Liver (tissue), 9 donors: ENCODE results near the gene MKI67. TPM values are rescaled to one million over a fixed set of nuclear protein-coding genes. Genes with fewer than 3 reads are reported as not detected.

Experiments
- DNase-seq: peaks from one replicate; pipeline ENCODE4 v3.0.0-alpha.2; 2017; ENCODE audit warnings: low spot score
- H3K27ac ChIP-seq, 2 donors: one replicate each; pipeline ENCODE4 v1.7.0; 2013; ENCODE audit warnings: inconsistent platforms in 2 of 2, low read length in 2 of 2, control low read depth in 1 of 2, low read depth in 1 of 2, mild to moderate bottlenecking in 1 of 2
- H3K27me3 ChIP-seq, 4 donors: one replicate each; pipeline versions ENCODE4 v1.6.1 to v1.7.0; 2013; ENCODE audit warnings: low read length in 3 of 4, inconsistent platforms in 1 of 4, mild to moderate bottlenecking in 1 of 4, moderate library complexity in 1 of 4; ENCODE audit not compliant: control insufficient read depth in 4 of 4, insufficient read depth in 4 of 4
- H3K36me3 ChIP-seq, 4 donors: one replicate each; pipeline versions ENCODE4 v1.6.1 to v1.7.0; 2013; ENCODE audit warnings: low read length in 3 of 4, mild to moderate bottlenecking in 3 of 4, low read depth in 1 of 4, moderate library complexity in 1 of 4; ENCODE audit not compliant: control insufficient read depth in 4 of 4, insufficient read depth in 3 of 4
- H3K4me1 ChIP-seq, 4 donors: one replicate each; pipeline versions ENCODE4 v1.6.1 to v1.7.0; 2013; ENCODE audit warnings: low read length in 3 of 4, mild to moderate bottlenecking in 3 of 4, moderate library complexity in 1 of 4; ENCODE audit not compliant: control insufficient read depth in 4 of 4, insufficient read depth in 4 of 4
- H3K4me3 ChIP-seq, 3 donors: one replicate each; pipeline versions ENCODE4 v1.6.1 to v1.7.0; 2013; ENCODE audit warnings: low read length in 3 of 3, control low read depth in 1 of 3, low read depth in 1 of 3, mild to moderate bottlenecking in 1 of 3
- H3K9ac ChIP-seq, 2 donors: one replicate each; pipeline ENCODE4 v1.7.0; 2013; ENCODE audit warnings: low read length in 2 of 2, mild to moderate bottlenecking in 2 of 2, moderate library complexity in 2 of 2, control low read depth in 1 of 2, low read depth in 1 of 2
- H3K9me3 ChIP-seq, 4 donors: one replicate each; pipeline versions ENCODE4 v1.6.1 to v1.7.0; 2013; ENCODE audit warnings: low read length in 3 of 4; ENCODE audit not compliant: control insufficient read depth in 4 of 4
- ATF3 ChIP-seq: IDR thresholded peaks from 2 replicates; pipeline ENCODE4 v1.6.1; 2016; ENCODE audit warnings: antibody characterized with exemption
- EGR1 ChIP-seq, 2 donors: IDR thresholded peaks; 2 replicates each; pipeline ENCODE4 v1.6.1; 2016 to 2018; ENCODE audit warnings: antibody characterized with exemption in 2 of 2, low read depth in 2 of 2
- FOXA1 ChIP-seq: IDR thresholded peaks from 2 replicates; pipeline ENCODE4 v1.6.1; 2016; ENCODE audit warnings: antibody characterized with exemption
- FOXA2 ChIP-seq: IDR thresholded peaks from 2 replicates; pipeline ENCODE4 v1.6.1; 2016; ENCODE audit warnings: antibody characterized with exemption
- GABPA ChIP-seq, 2 donors: IDR thresholded peaks in 1 of 2; conservative IDR thresholded peaks in 1 of 2; 2 replicates each; pipeline ENCODE4 v1.6.1; 2016; ENCODE audit warnings: antibody characterized with exemption in 2 of 2, mild to moderate bottlenecking in 1 of 2, moderate library complexity in 1 of 2
- JUND ChIP-seq, 2 donors: IDR thresholded peaks; 2 replicates each; pipeline ENCODE4 v1.6.1; 2016; ENCODE audit warnings: antibody characterized with exemption in 2 of 2
- MAX ChIP-seq: IDR thresholded peaks from 2 replicates; pipeline ENCODE4 v1.6.1; 2016; ENCODE audit warnings: antibody characterized with exemption
- NR2F2 ChIP-seq: IDR thresholded peaks from 2 replicates; pipeline ENCODE4 v1.6.1; 2016; ENCODE audit warnings: antibody characterized with exemption
- RAD21 ChIP-seq, 2 donors: IDR thresholded peaks; 2 replicates each; pipeline ENCODE4 v1.6.1; 2016; ENCODE audit warnings: antibody characterized with exemption in 2 of 2, mild to moderate bottlenecking in 2 of 2
- REST ChIP-seq: IDR thresholded peaks from 2 replicates; pipeline ENCODE4 v1.6.1; 2016; ENCODE audit warnings: antibody characterized with exemption, mild to moderate bottlenecking
- RXRA ChIP-seq, 2 donors: IDR thresholded peaks; 2 replicates each; pipeline ENCODE4 v1.6.1; 2017 to 2018; ENCODE audit warnings: antibody characterized with exemption in 2 of 2, mild to moderate bottlenecking in 1 of 2
- TAF1 ChIP-seq: conservative IDR thresholded peaks from 2 replicates; pipeline ENCODE4 v1.6.1; 2016; ENCODE audit warnings: antibody characterized with exemption, mild to moderate bottlenecking
- YY1 ChIP-seq: IDR thresholded peaks from 2 replicates; pipeline ENCODE4 v1.6.1; 2016; ENCODE audit warnings: antibody characterized with exemption, mild to moderate bottlenecking
- ZBTB33 ChIP-seq: IDR thresholded peaks from 2 replicates; pipeline ENCODE4 v1.6.1; 2016; ENCODE audit warnings: antibody characterized with exemption
- WGBS: extraction: QIAGEN DNeasy Blood & Tissue Kit; methylation state at CpG from one replicate; pipeline ENCODE4 v1.1.7; 2013; 5-methylcytosine and 5-hydroxymethylcytosine counted together
- polyA plus RNA-seq, 2 donors: library from polyadenylated mRNA; stranded (reverse) in 1 of 2; unstranded in 1 of 2; fragments of 200-250 nt in 1 of 2; fragments of >200 nt in 1 of 2; fragmentation: Nextera tagmentation in 1 of 2; extraction: Ambion mirVana in 1 of 2; gene quantifications; one replicate each; pipeline versions ENCODE4 v1.2.1 to v1.2.3, GENCODE V29; 2013 to 2015
- total RNA-seq, 2 donors: library from RNA; depleted of rRNA; stranded (reverse); fragments of >200 nt; gene quantifications; one replicate each; pipeline ENCODE4 v1.2.3, GENCODE V29; 2014
- donor health status: healthy.
- donor health status: healthy.
- donor health status: healthy.
- donor health status: healthy.
- donor health status: healthy.

MKI67 gene
- total and polyA plus RNA-seq, 4 donors: 0.25 to 54.5 (median 1.1) TPM

GRCh38 chr10:128113026-128113425, 13.2 kb downstream of the MKI67 start:
- no peak overlapping the region for H3K27ac ChIP-seq
- no peak for DNase-seq
- no peaks in the 10 kb centered on the region for H3K4me1 ChIP-seq
- H3K4me3 ChIP-seq: no peak overlapping the region
- TF ChIP-seq YY1: no peak
- TF ChIP-seq NR2F2: no peak
- TF ChIP-seq EGR1 (IDR thresholded peaks at IDR 0.05; ENCODE audit: low read depth in 2 of 2): no peak
- no peak for TF ChIP-seq FOXA2
- TF ChIP-seq RAD21 (IDR thresholded peaks at IDR 0.05): no peak
- no peak for TF ChIP-seq FOXA1
- no peak for TF ChIP-seq REST
- TF ChIP-seq MAX: no peak
- no peak for TF ChIP-seq GABPA (IDR thresholded peaks at IDR 0.05 in 1 of 2, conservative IDR thresholded peaks at IDR 0.05 in 1 of 2)
- H3K9me3 ChIP-seq: no peaks in the 10 kb centered on the region
- no peaks in the 10 kb centered on the region for H3K27me3 ChIP-seq
- no peak overlapping the region for H3K9ac ChIP-seq
- WGBS: 97% methylated on average over 13 of the region's 13 CpGs
- peaks cover 0 to 2% (median 0%) of the 10 kb centered on the region in 4 donors for H3K36me3 ChIP-seq

- peaks cover 0 to 2% (median 0%) of the 10 kb centered on the region in 4 donors for H3K36me3 ChIP-seq
- DNase-seq: no peak
- 88% methylated on average over 6 of the region's 6 CpGs for WGBS
Observed at GRCh38 chr10:128111696-128112095, 14.5 kb downstream of the MKI67 start.

More at GRCh38 chr10:128111696-128112095, 14.5 kb downstream of the MKI67 start:
- TF ChIP-seq JUND (IDR thresholded peaks at IDR 0.05) (no peak), ATF3 (no peak), ZBTB33 (no peak), FOXA2 (no peak), YY1 (no peak), TAF1 (no peak), RXRA (IDR thresholded peaks at IDR 0.05) (no peak)
- H3K4me1 ChIP-seq: no peaks in the 10 kb centered on the region
- H3K4me3 ChIP-seq: no peak overlapping the region
- no peaks in the 10 kb centered on the region for H3K27me3 ChIP-seq
- no peak overlapping the region for H3K27ac ChIP-seq
- no peaks in the 10 kb centered on the region for H3K9me3 ChIP-seq
- H3K9ac ChIP-seq: no peak overlapping the region
